ENCODE measurements around the gene GRIN2C.
A peak's percentile ranks its signal among the peaks of the same experiment; 100 is the strongest.
"Not testable (repeated sequence)": the region's sequence is repeated elsewhere in the genome, so short reads cannot be mapped to it uniquely, and the experiment has no call there.

The GRIN2C gene

DNA sequence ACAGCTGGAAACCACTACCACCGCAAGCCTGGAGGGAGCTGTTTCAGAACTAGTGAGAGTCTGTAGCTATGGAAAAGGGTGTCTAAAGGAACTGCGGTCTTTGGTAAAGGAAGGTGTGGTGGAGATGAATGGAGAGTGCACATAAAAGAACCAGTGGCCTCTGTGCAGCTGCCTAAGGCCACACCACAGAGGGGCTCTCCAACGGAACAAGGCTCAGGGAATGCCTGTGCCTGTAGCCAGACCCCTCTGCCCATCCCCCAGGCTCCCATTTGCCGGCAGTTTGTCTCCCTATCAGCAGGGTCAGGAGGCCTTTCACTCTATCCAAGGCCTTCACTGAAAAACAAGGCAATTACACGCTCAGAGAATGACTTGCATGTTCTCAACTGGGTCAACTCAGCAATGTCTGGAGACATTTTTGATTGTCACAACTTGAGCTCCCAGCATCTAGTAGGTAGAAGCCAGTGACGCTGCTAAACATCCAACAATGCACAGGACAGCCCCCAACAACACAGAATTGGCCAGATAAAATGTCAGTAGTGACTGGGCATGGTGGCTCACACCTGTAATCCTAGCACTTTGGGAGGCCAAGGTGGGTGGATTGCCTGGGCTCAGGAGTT is 16.4 kb upstream of the GRIN2C start:
- Histone ChIP-seq H3K36me3 (ENCODE audit: control insufficient read depth, insufficient read depth, low read length) (no peaks in the 10 kb centered on the region), H3K9ac (ENCODE audit: low read length) (no peak overlapping the region), H3K27me3 (ENCODE audit: control insufficient read depth, insufficient read depth, low read length) (peaks cover 10% of the 10 kb centered on the region), H3K4me1 (ENCODE audit: control insufficient read depth, insufficient read depth, low read length) (peaks cover 24% of the 10 kb centered on the region), H3K4me3 (ENCODE audit: low read length) (no peak overlapping the region), H3K9me3 (ENCODE audit: control insufficient read depth, low read length) (no peaks in the 10 kb centered on the region)

DNA sequence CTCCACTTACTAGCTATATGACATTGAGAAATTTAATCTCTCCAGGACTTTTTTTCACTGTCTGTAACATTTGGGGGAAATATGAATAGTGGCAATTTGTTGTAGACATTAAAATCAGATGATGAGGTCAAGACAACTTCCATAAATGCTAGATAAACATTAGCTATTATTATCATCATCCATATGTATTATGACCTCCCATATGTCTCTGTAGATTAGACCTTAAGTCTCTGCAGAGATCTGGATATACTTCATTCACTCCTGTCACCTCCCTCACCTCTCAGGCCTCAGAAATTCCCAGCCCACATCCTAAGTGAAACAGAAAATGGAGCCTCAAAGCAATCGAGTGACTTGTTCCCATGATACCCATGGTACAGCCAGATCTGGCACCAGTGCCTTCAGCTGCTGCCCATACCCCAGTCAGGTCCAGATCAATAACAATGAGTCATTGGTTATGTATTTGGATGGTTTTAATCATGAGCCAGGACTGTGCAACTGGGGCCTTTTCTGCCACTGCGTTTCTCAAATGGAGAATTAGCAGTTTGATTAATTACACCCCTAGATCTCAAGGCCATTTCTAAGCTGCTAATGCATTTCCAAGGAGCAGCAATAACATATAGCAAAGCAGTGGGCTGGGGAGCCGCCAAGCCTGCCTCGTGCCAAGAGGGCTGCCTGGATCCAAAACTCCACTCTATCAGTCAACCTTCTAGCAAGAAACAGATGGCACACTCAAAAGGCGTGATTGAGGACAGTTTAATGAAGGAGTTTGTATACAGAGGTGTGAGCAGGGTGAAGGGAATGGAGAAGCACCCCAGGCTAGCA is 15.7 kb upstream of the GRIN2C start:
- H3K4me1 ChIP-seq (ENCODE audit: control insufficient read depth, insufficient read depth, low read length), result peaks cover 24% of the 10 kb centered on the region
- H3K36me3 ChIP-seq (ENCODE audit: control insufficient read depth, insufficient read depth, low read length), result no peaks in the 10 kb centered on the region
- H3K9me3 ChIP-seq (ENCODE audit: control insufficient read depth, low read length), result no peaks in the 10 kb centered on the region
- no peak overlapping the region for H3K4me3 ChIP-seq (ENCODE audit: low read length)
- peaks cover 6% of the 10 kb centered on the region for H3K27me3 ChIP-seq (ENCODE audit: control insufficient read depth, insufficient read depth, low read length)
- H3K9ac ChIP-seq (ENCODE audit: low read length), result no peak overlapping the region

DNA sequence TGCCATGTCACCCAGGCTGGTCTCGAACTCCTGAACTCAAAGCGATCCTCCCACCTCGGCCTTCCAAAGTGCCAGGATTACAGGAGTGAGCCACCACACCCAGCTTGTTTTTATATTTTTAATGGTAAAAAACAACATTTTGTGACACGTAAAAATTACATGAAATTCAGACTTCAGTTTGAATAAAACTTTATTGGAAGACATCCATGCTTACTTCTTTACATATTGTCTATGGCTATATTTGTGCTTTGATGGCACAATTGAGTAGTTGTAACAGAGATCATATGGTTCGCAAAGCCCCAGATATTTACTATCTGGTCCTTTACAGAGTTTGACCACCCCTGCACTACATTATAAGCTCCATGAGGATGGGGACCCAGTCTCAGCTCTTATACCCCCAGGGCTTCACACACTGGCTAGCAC is 14.9 kb upstream of the GRIN2C start:
- Histone ChIP-seq H3K9ac (ENCODE audit: low read length) (no peak overlapping the region), H3K36me3 (ENCODE audit: control insufficient read depth, insufficient read depth, low read length) (no peaks in the 10 kb centered on the region), H3K4me1 (ENCODE audit: control insufficient read depth, insufficient read depth, low read length) (peaks cover 24% of the 10 kb centered on the region), H3K27me3 (ENCODE audit: control insufficient read depth, insufficient read depth, low read length) (peaks cover 6% of the 10 kb centered on the region), H3K9me3 (ENCODE audit: control insufficient read depth, low read length) (no peaks in the 10 kb centered on the region), H3K4me3 (ENCODE audit: low read length) (no peak overlapping the region)

DNA sequence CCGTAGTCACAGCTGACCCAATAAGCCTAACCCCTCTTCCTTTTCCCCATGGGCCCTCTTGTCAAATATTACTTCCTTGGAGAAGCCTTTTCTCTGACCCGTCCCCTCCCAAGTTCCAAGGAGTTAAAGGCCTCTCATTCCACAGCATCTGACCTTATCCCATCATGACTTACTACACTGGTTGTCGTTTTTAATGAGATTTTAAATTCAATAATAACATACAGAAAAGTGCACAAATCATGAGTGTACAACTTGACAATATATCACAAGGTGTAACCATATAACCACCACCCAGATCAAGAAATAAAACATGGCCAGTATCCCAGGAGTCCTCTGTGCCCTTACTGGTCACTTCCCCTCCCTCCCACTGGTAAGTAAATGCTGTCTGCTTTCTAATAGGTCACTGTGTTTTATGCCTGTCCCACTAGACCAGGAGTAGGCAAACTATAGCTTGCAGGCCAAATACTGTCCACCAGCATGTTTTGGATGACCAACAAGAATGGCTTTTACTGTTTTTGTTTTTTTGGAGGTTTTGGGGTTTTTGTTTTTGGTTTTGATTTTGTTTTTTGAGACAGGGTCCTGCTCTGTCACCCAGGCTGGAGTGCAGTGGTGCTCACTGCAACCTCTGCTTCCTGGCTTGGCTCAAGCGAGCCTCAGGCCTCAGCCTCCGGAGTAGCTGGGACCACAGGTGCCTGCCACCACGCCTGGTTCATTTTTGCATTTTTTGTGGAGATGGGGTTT is 14.4 kb upstream of the GRIN2C start:
- peaks cover 24% of the 10 kb centered on the region for H3K4me1 ChIP-seq (ENCODE audit: control insufficient read depth, insufficient read depth, low read length)
- H3K4me3 ChIP-seq (ENCODE audit: low read length), result peak overlapping the region; percentile 92
- H3K9ac ChIP-seq (ENCODE audit: low read length), result peak overlapping the region; percentile 97
- peaks cover 6% of the 10 kb centered on the region for H3K27me3 ChIP-seq (ENCODE audit: control insufficient read depth, insufficient read depth, low read length)
- no peaks in the 10 kb centered on the region for H3K36me3 ChIP-seq (ENCODE audit: control insufficient read depth, insufficient read depth, low read length)
- H3K9me3 ChIP-seq (ENCODE audit: control insufficient read depth, low read length), result no peaks in the 10 kb centered on the region

DNA sequence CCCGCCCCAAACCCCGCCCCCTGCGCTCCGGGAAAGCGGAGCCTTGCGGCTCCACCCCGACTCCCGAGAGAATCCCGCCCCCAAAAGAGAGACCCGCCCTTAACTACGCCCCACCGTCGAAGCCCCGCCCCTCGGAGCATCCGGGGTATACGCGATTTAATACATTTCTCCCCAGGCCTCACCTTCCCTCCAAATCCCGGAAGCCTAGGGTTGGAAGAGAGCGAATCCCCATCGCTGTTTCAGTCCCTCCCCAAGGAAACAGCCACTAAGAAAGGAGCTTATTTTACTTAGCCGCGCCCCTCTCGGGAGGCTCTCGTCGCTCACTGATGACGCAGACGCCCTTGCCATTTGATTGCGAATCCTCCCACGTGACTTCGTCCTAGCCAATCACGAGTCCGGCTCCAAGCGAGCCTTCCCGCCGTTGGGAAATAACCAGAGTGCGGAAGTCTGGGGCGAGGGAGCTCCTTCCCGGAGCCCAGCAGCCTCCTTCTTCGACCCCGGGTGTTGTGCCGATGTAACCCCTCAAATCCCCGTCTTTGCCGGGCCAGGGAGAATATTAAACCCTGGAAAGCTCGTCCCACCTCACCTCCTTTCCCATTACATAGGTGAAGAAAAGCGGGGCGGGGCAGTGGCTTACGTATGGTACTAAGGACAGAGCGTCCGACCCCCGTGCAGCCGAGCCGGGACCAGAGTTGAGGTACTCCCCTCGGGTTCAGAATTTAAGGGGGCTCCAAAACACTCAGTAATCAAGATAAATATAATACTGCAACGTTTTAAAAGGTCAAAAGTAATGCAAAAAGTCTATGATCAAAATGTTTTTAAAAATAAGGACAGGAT is 13.6 kb upstream of the GRIN2C start:
- H3K36me3 ChIP-seq (ENCODE audit: control insufficient read depth, insufficient read depth, low read length), result no peaks in the 10 kb centered on the region
- peak overlapping the region; percentile 92 for H3K4me3 ChIP-seq (ENCODE audit: low read length)
- H3K9ac ChIP-seq (ENCODE audit: low read length), result peak overlapping the region; percentile 97
- H3K4me1 ChIP-seq (ENCODE audit: control insufficient read depth, insufficient read depth, low read length), result peaks cover 19% of the 10 kb centered on the region
- H3K27me3 ChIP-seq (ENCODE audit: control insufficient read depth, insufficient read depth, low read length), result peaks cover 6% of the 10 kb centered on the region
- no peaks in the 10 kb centered on the region for H3K9me3 ChIP-seq (ENCODE audit: control insufficient read depth, low read length)

DNA sequence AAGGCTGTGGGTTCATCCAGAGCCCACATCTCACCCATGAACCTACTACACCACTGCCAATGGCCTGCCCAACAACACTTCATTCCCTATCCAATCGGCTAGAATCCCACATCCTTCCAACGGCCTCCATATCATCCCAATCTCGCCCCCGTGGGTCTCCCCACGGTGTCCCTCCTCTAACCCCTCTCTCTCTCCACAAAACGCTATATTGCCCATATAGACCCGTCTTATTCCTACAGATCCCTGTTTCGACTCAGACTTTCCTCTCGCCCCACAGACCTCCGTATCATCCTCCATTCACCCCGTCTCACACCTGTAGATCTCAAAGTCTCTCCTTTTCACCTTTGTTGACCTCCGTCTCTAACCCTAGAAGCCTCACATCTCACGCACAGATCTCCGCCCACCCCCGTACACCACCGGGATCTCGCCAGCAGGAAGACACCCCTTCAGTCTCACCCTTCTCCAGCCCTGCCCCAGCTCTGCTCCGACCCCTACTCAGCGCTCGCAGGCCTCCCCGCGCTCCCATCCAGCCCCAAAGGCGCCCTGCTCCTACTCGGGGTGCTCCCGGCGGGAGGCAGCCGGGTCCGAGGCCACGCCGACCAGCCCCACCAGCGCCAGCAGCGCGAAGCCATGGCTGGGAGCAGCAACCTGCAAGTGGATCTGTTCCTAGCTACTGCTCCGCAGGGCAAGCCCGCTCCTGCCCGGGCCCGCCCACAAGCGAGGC is 12.8 kb upstream of the GRIN2C start, which contains the start of gene FDXR:
Gene FDXR (minus strand): TSS at position 682 of the 724 bp plus-strand sequence. CDS start 50 bp downstream, at position 632.
- H3K36me3 ChIP-seq (ENCODE audit: control insufficient read depth, insufficient read depth, low read length), result no peaks in the 10 kb centered on the region
- no peaks in the 10 kb centered on the region for H3K9me3 ChIP-seq (ENCODE audit: control insufficient read depth, low read length)
- H3K9ac ChIP-seq (ENCODE audit: low read length), result peak within 1 kb of the TSS; percentile 97
- no peaks in the 10 kb centered on the region for H3K27me3 ChIP-seq (ENCODE audit: control insufficient read depth, insufficient read depth, low read length)
- H3K4me3 ChIP-seq (ENCODE audit: low read length), result peak within 1 kb of the TSS; percentile 92
- peaks cover 12% of the 10 kb centered on the region for H3K4me1 ChIP-seq (ENCODE audit: control insufficient read depth, insufficient read depth, low read length)

DNA sequence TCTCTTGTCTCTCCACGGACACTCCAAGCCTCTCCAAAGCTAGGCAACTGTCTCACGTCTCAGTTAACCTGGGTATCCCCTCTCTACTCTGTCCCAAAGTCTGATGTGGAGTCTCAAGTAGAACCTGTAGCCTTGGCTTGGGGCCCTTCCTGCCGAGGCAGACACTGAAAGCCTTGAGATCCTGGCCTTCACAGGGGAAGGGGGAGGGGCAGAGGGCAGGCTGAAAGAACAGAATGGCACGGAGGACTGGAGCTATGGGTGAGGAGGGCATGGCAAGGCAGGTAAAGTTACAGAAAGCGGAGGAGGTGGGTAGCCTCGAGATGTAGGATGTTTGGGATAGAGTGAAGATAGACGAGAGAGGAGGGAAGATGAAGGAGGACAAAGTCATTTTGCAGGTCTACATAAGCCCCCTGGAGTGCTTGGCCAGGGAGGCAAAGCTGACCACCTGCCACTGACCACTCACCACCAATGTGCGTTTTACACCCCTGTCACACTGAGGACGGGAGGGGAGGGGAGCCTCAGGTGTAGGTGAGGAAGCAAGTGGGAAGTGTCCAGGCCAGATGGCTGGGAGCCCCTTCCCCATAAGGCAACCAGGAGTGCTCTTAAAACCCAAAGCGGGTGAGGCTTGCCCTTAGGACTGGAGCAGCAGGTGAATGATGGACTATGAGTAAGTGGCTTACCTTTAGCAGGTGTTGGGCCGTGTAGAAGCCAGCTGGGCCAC is 11.8 kb upstream of the GRIN2C start:
- Histone ChIP-seq H3K4me1 (ENCODE audit: control insufficient read depth, insufficient read depth, low read length) (peaks cover 11% of the 10 kb centered on the region), H3K4me3 (ENCODE audit: low read length) (no peak overlapping the region), H3K27me3 (ENCODE audit: control insufficient read depth, insufficient read depth, low read length) (no peaks in the 10 kb centered on the region), H3K9me3 (ENCODE audit: control insufficient read depth, low read length) (no peaks in the 10 kb centered on the region), H3K36me3 (ENCODE audit: control insufficient read depth, insufficient read depth, low read length) (no peaks in the 10 kb centered on the region), H3K9ac (ENCODE audit: low read length) (no peak overlapping the region)

DNA sequence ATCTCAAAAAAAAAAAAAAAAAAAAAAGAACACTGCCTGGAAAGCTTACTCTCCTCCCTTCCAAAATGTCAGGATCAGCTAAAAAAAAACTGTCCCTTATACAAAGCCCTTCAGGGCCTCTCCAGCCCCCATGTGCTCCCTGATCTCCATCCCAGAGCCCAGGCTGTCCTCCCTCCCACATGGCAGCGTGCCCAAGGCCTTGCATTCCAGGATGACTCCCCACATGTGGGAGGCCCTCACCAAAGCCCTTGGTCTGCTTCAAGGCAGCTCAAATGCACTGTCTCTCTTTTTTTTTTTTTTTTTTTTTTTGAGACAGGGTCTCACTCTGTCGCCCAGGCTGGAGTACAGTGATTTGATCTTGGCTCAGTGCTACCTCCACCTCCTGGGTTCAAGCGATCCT is 10.8 kb upstream of the GRIN2C start:
- no peaks in the 10 kb centered on the region for H3K36me3 ChIP-seq (ENCODE audit: control insufficient read depth, insufficient read depth, low read length)
- no peak overlapping the region for H3K9ac ChIP-seq (ENCODE audit: low read length)
- no peaks in the 10 kb centered on the region for H3K9me3 ChIP-seq (ENCODE audit: control insufficient read depth, low read length)
- no peak overlapping the region for H3K4me3 ChIP-seq (ENCODE audit: low read length)
- peaks cover 11% of the 10 kb centered on the region for H3K4me1 ChIP-seq (ENCODE audit: control insufficient read depth, insufficient read depth, low read length)
- H3K27me3 ChIP-seq (ENCODE audit: control insufficient read depth, insufficient read depth, low read length), result no peaks in the 10 kb centered on the region

DNA sequence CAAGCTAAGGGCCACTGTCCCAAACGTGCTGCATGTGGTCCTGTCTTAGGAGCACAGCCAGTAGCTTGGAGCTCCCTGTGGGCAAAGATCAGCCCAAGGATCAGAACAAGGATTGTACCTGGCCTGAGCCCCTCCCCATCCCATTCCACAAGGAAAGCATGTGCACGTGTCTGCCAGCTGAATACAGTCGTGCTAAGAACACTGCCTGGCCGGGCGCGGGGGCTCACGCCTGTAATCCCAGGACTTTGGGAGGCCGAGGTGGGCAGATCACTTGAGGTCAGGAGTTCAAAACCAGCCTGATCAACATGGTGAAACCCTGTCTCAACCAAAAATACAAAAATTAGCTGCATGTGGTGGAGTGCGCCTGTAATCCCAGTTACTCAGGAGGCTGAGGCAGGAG is 10.3 kb upstream of the GRIN2C start:
- H3K36me3 ChIP-seq (ENCODE audit: control insufficient read depth, insufficient read depth, low read length); H3K9me3 ChIP-seq (ENCODE audit: control insufficient read depth, low read length); H3K9ac ChIP-seq (ENCODE audit: low read length); H3K4me3 ChIP-seq (ENCODE audit: low read length); H3K27me3 ChIP-seq (ENCODE audit: control insufficient read depth, insufficient read depth, low read length): not testable (repeated sequence)
- H3K4me1 ChIP-seq (ENCODE audit: control insufficient read depth, insufficient read depth, low read length), result peaks cover 11% of the 10 kb centered on the region

DNA sequence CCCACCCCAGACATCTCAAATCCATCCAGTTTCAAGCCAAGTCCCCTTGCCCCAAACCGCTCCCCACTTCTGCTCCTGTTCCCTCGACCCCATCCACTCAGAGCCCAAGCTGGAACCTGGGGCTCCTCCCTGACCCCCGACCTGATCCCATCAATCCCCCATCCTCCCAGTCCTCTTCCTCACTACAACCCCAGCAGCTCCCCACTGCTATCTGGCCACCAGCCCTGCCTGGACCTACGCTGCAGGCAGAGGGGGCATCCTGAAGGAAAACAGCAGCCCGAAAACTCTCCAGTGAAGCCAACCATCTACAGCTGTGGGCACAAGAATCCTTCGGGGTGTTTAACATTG is 9.2 kb upstream of the GRIN2C start:
- peaks cover 11% of the 10 kb centered on the region for H3K4me1 ChIP-seq (ENCODE audit: control insufficient read depth, insufficient read depth, low read length)
- no peaks in the 10 kb centered on the region for H3K27me3 ChIP-seq (ENCODE audit: control insufficient read depth, insufficient read depth, low read length)
- H3K36me3 ChIP-seq (ENCODE audit: control insufficient read depth, insufficient read depth, low read length), result no peaks in the 10 kb centered on the region
- no peak overlapping the region for H3K4me3 ChIP-seq (ENCODE audit: low read length)
- H3K9ac ChIP-seq (ENCODE audit: low read length), result no peak overlapping the region
- H3K9me3 ChIP-seq (ENCODE audit: control insufficient read depth, low read length), result no peaks in the 10 kb centered on the region
